Progenitor cell of endocrine pancreas (in vitro differentiated cells): ENCODE results near the gene ZNF469. TPM values are rescaled to one million over a fixed set of nuclear protein-coding genes. Genes with fewer than 3 reads are reported as not detected.

Experiments used
- DNase-seq: peaks from one replicate; pipeline ENCODE4 v3.0.0; 2021; ENCODE audit warnings: low spot score; ENCODE audit not compliant: unreplicated experiment
- H3K27ac Mint-ChIP-seq: 2 replicates; pipeline ENCODE4 v1.8.0; 2021; ENCODE audit warnings: mild to moderate bottlenecking, moderate library complexity, mixed read lengths
- H3K27me3 Mint-ChIP-seq: 2 replicates; pipeline ENCODE4 v1.8.0; 2021; ENCODE audit warnings: mixed read lengths
- H3K36me3 Mint-ChIP-seq: 2 replicates; pipeline ENCODE4 v1.8.0; 2022; ENCODE audit warnings: mixed read lengths; ENCODE audit not compliant: insufficient read depth
- H3K4me1 Mint-ChIP-seq: 2 replicates; pipeline ENCODE4 v1.8.0; 2021; ENCODE audit warnings: low read depth, mixed read lengths
- H3K4me3 Mint-ChIP-seq: 2 replicates; pipeline ENCODE4 v1.8.0; 2021; ENCODE audit warnings: low read depth, mild to moderate bottlenecking, moderate library complexity, mixed read lengths
- H3K9me3 Mint-ChIP-seq: 2 replicates; pipeline ENCODE4 v1.8.0; 2021; ENCODE audit warnings: low read depth, mixed read lengths
- CTCF ChIP-seq: fragments of 200-600 bp; sonication (generic); IDR thresholded peaks from one replicate; pipeline ENCODE4 v1.5.0; 2021; ENCODE audit warnings: antibody characterized with exemption, mild to moderate bottlenecking; ENCODE audit not compliant: unreplicated experiment
- total RNA-seq: library from RNA; stranded (reverse); gene quantifications from 2 replicates; pipeline ENCODE4 v1.2.1, GENCODE V29; 2021

Gene ZNF469
- total RNA-seq, 1 donor from 2014 or later = 0.05 TPM

- H3K27ac Mint-ChIP-seq = no peak overlapping the region
- no peak for DNase-seq
- no peaks in the 10 kb centered on the region for H3K36me3 Mint-ChIP-seq
- H3K4me3 Mint-ChIP-seq = no peak overlapping the region
- H3K4me1 Mint-ChIP-seq = peaks cover 3% of the 10 kb centered on the region
- H3K27me3 Mint-ChIP-seq = peaks cover 22% of the 10 kb centered on the region
- H3K9me3 Mint-ChIP-seq = no peaks in the 10 kb centered on the region
- TF ChIP-seq CTCF = no peak
Measured at GRCh38 chr16:88380099-88380498, 2.7 kb upstream of the ZNF469 start.

- TF ChIP-seq CTCF = no peak
- Mint-ChIP-seq H3K36me3 (no peaks in the 10 kb centered on the region), H3K27ac (no peak overlapping the region), H3K4me1 (peaks cover 3% of the 10 kb centered on the region), H3K27me3 (peaks cover 25% of the 10 kb centered on the region), H3K4me3 (no peak overlapping the region), H3K9me3 (no peaks in the 10 kb centered on the region)
- DNase-seq = no peak
Measured at GRCh38 chr16:88380619-88381018, 2.1 kb upstream of the ZNF469 start.

GRCh38 chr16:88381820-88382451, 823 bp upstream of the ZNF469 start:
- Mint-ChIP-seq H3K4me1 (peaks cover 3% of the 10 kb centered on the region), H3K4me3 (no peak overlapping the region)
- no peak for DNase-seq

GRCh38 chr16:88383401-88384221, 852 bp downstream of the ZNF469 start:
- peak; percentile 38 for DNase-seq
- Mint-ChIP-seq H3K9me3 (no peaks in the 10 kb centered on the region), H3K36me3 (no peaks in the 10 kb centered on the region), H3K4me3 (no peak overlapping the region), H3K27ac (no peak overlapping the region), H3K27me3 (peaks cover 33% of the 10 kb centered on the region), H3K4me1 (peaks cover 3% of the 10 kb centered on the region)
- peak; percentile 59 for TF ChIP-seq CTCF

More at GRCh38 chr16:88381820-88382451, 823 bp upstream of the ZNF469 start:
- Mint-ChIP-seq H3K27ac (no peak overlapping the region), H3K36me3 (no peaks in the 10 kb centered on the region), H3K9me3 (no peaks in the 10 kb centered on the region), H3K27me3 (peaks cover 33% of the 10 kb centered on the region)
- TF ChIP-seq CTCF = no peak

- Mint-ChIP-seq H3K4me1 (peaks cover 3% of the 10 kb centered on the region), H3K4me3 (no peak overlapping the region), H3K36me3 (no peaks in the 10 kb centered on the region), H3K27me3 (peaks cover 40% of the 10 kb centered on the region), H3K9me3 (no peaks in the 10 kb centered on the region), H3K27ac (no peak overlapping the region)
- no peak for DNase-seq
- TF ChIP-seq CTCF = no peak
Measured at GRCh38 chr16:88384222-88385111, 1.7 kb downstream of the ZNF469 start.
